Measurements from ENCODE around the gene BCL7C. TPM values are rescaled to one million over a fixed set of nuclear protein-coding genes. Genes with fewer than 3 reads are reported as not detected.
"Not testable (repeated sequence)": the region's sequence is repeated elsewhere in the genome, so short reads cannot be mapped to it uniquely, and the experiment has no call there.

BCL7C gene
- total RNA-seq, 1 donor from 2014 or later, result 34.6 TPM

DNA sequence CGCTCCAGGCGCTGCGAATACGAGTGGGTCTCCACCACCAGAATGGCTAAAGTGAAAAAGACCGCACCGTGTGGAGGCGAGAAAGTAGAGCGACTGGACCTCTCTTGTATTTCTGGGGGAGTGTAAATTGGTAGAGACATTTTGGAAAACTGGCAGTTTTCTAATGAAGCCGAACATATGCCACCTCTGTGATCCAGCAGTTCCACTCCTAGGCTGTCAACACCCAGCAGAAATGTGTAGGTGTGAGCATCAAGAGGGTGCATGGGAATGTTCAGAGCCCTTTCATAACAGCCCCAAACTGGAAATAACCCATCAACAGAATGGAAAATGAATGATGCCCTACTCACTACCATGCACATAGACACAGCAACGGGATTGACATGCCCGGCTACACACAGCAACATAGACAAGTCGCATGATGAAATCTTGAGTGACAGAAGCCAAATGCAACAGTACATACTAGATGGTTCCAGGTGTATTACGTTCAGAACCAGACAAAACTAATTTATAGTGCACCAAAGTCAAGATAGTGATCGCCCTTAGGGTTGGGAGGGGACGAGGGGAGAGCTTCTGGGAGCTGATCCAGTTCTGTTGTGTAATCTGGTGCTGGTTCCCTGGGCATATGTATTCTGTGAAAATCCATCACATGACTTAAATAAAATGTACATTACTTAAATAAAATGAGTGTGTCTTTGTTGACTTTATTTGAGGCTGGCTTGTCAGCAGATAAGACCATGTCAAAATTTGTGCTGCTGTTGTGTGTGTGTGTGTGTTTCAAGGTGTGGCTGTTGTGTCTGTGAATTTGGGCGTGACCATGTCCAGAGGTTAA, 877 bp upstream of the BCL7C start:
- peaks cover 49% of the 10 kb centered on the region for H3K4me1 Mint-ChIP-seq (ENCODE audit: low read depth)
- DNase-seq (ENCODE audit: low spot score), result no peak
- no peaks in the 10 kb centered on the region for H3K27me3 Mint-ChIP-seq (ENCODE audit: low read depth)
- no peaks in the 10 kb centered on the region for H3K9me3 Mint-ChIP-seq (ENCODE audit: low read depth)
- peaks cover 3% of the 10 kb centered on the region for H3K36me3 Mint-ChIP-seq (ENCODE audit: low read depth)
- H3K4me3 Mint-ChIP-seq (ENCODE audit: unreplicated experiment), result peak overlapping the region; percentile 72
- TF ChIP-seq, protein P1, sequence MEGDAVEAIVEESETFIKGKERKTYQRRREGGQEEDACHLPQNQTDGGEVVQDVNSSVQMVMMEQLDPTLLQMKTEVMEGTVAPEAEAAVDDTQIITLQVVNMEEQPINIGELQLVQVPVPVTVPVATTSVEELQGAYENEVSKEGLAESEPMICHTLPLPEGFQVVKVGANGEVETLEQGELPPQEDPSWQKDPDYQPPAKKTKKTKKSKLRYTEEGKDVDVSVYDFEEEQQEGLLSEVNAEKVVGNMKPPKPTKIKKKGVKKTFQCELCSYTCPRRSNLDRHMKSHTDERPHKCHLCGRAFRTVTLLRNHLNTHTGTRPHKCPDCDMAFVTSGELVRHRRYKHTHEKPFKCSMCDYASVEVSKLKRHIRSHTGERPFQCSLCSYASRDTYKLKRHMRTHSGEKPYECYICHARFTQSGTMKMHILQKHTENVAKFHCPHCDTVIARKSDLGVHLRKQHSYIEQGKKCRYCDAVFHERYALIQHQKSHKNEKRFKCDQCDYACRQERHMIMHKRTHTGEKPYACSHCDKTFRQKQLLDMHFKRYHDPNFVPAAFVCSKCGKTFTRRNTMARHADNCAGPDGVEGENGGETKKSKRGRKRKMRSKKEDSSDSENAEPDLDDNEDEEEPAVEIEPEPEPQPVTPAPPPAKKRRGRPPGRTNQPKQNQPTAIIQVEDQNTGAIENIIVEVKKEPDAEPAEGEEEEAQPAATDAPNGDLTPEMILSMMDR (IDR thresholded peaks at IDR 0.05), result no peak
- peak overlapping the region; percentile 85 for H3K27ac Mint-ChIP-seq (ENCODE audit: unreplicated experiment)

DNA sequence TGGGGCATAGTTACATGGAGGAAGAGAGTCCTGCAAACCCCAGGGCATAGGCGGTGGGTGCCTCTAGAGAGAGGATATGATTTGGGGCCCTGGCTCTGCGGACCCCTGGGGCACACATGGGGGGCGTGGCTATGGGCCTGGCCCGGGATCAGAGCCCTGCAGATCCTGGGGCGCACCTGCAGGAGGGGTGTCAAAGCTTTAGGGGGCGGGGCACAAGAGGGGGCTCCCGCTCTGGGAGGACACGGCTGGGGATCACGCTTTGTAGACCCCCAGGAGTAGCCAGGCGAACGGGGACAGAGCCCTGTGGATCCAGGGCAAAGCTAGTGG, 497 bp downstream of the BCL7C start:
- Mint-ChIP-seq H3K4me1 (ENCODE audit: low read depth) (peaks cover 50% of the 10 kb centered on the region), H3K36me3 (ENCODE audit: low read depth) (peaks cover 9% of the 10 kb centered on the region), H3K27ac (ENCODE audit: unreplicated experiment) (peak overlapping the region; percentile 66), H3K27me3 (ENCODE audit: low read depth) (no peaks in the 10 kb centered on the region), H3K4me3 (ENCODE audit: unreplicated experiment) (peak overlapping the region; percentile 83), H3K9me3 (ENCODE audit: low read depth) (no peaks in the 10 kb centered on the region)
- DNase-seq (ENCODE audit: low spot score), result no peak
- TF ChIP-seq, protein P1 (IDR thresholded peaks at IDR 0.05), result no peak

DNA sequence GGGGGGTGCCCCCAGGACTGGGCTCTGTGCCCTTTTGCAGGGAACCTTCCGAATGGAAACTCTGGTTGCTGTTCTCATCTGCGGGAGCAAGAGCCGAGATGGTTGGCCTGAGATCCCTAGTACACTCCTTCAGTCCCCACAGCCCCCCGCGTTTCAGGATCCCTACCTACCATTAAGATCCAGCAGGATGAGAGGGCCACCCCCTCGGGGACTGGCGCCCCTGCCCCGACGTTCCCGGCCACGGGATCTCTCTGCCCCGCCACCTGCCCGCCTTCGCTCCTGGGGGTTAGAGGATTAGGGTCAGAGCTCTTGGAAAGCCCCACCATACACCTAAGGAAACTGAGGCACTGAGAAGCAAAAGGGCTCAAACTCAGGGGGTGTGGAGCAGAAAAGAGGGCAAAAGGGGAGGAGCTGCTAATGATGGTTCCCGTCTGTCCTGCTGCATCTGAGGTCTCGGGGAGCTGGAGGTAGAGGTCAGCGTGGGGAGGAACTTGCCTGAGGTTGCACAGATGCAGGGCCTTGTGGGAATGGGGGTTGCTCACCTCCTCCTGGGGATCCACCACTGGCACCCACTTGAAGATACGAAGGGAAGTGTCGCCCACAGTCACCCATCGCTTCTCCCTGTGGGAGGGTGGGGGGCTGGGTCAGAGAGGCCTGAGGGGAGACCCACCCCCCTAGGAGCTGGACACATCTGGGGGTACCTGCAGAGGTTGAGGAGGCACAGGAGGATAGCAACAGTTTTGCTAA, 1.0 kb downstream of the BCL7C start:
- H3K36me3 Mint-ChIP-seq (ENCODE audit: low read depth), result peaks cover 9% of the 10 kb centered on the region
- peak overlapping the region; percentile 83 for H3K4me3 Mint-ChIP-seq (ENCODE audit: unreplicated experiment)
- TF ChIP-seq, protein P1 (IDR thresholded peaks at IDR 0.05), result no peak

DNA sequence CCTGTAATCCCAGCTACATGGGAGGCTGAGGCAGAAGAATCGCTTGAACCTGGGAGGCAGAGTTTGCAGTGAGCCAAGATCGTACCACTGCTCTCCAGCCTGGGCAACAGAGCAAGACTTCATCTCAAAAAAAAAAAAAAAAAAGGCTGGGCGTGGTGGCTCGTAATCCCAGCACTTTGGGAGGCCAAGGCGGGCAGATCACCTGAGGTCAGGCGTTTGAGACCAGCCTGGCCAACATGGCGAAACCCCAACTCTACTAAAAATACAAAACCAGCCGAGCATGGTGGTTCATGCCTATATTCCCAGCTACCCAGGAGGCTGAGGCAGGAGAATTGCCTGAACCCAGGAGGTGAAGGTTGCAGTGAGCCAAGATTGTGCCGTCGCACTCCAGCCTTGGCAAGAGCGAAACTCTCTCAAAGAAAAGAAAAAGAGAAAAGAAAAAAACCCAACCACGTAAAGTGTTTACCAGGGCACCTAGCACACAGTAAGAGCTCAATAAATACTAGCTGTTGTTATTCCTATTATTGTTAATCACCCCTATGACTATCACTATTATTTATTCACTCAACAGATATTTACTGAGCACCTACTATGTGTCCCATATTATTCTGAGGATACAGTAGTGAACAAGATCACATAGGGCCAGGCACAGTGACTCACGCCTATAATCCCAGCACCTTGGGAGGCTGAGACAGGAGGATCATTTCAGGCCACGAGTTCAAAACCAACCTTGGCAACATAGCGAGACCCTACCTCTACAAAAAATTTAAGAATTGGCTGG, 2.6 kb downstream of the BCL7C start:
- not testable (repeated sequence) for H3K27ac Mint-ChIP-seq (ENCODE audit: unreplicated experiment); H3K27me3 Mint-ChIP-seq (ENCODE audit: low read depth); H3K9me3 Mint-ChIP-seq (ENCODE audit: low read depth); H3K4me3 Mint-ChIP-seq (ENCODE audit: unreplicated experiment); DNase-seq (ENCODE audit: low spot score)
- peaks cover 35% of the 10 kb centered on the region for H3K4me1 Mint-ChIP-seq (ENCODE audit: low read depth)
- peaks cover 11% of the 10 kb centered on the region for H3K36me3 Mint-ChIP-seq (ENCODE audit: low read depth)

More for the DNA sequence above, 1.0 kb downstream of the BCL7C start:
- DNase-seq (ENCODE audit: low spot score), result no peak
- Mint-ChIP-seq H3K27me3 (ENCODE audit: low read depth) (no peaks in the 10 kb centered on the region), H3K4me1 (ENCODE audit: low read depth) (peaks cover 50% of the 10 kb centered on the region), H3K9me3 (ENCODE audit: low read depth) (no peaks in the 10 kb centered on the region), H3K27ac (ENCODE audit: unreplicated experiment) (peak overlapping the region; percentile 4)

DNA sequence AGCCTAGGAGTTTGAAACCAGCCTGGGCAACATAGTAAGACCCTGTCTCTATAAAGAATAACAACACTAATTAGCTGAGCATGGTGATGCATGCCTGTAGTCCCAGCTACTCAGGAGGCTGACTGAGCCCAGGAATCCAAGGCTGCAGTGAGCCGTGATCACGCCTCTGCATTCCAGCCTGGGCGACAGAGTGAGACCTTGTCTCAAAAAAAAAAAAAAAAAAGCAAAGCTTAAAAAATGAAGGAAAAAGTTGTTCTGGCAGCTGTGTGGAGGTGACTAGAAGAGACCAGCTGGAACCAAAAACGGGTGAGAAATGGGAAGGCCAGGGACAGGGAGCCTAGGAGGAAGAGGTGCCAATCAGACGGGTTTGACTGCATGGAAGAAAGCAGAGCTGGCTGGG, 4.2 kb downstream of the BCL7C start:
- TF ChIP-seq, protein P1 (IDR thresholded peaks at IDR 0.05), result no peak
- peaks cover 20% of the 10 kb centered on the region for H3K4me1 Mint-ChIP-seq (ENCODE audit: low read depth)
- H3K27me3 Mint-ChIP-seq (ENCODE audit: low read depth), result no peaks in the 10 kb centered on the region
- H3K27ac Mint-ChIP-seq (ENCODE audit: unreplicated experiment), result peak overlapping the region; percentile 39
- peaks cover 12% of the 10 kb centered on the region for H3K36me3 Mint-ChIP-seq (ENCODE audit: low read depth)
- DNase-seq (ENCODE audit: low spot score), result no peak
- H3K4me3 Mint-ChIP-seq (ENCODE audit: unreplicated experiment), result no peak overlapping the region
- H3K9me3 Mint-ChIP-seq (ENCODE audit: low read depth), result no peaks in the 10 kb centered on the region

Data from chondrocyte (in vitro differentiated cells).